Measurements from ENCODE around the gene XPO1.
A peak's percentile ranks its signal among the peaks of the same experiment; 100 is the strongest.
"Not testable (repeated sequence)": the region's sequence is repeated elsewhere in the genome, so short reads cannot be mapped to it uniquely, and the experiment has no call there.

Gene XPO1, protein sequence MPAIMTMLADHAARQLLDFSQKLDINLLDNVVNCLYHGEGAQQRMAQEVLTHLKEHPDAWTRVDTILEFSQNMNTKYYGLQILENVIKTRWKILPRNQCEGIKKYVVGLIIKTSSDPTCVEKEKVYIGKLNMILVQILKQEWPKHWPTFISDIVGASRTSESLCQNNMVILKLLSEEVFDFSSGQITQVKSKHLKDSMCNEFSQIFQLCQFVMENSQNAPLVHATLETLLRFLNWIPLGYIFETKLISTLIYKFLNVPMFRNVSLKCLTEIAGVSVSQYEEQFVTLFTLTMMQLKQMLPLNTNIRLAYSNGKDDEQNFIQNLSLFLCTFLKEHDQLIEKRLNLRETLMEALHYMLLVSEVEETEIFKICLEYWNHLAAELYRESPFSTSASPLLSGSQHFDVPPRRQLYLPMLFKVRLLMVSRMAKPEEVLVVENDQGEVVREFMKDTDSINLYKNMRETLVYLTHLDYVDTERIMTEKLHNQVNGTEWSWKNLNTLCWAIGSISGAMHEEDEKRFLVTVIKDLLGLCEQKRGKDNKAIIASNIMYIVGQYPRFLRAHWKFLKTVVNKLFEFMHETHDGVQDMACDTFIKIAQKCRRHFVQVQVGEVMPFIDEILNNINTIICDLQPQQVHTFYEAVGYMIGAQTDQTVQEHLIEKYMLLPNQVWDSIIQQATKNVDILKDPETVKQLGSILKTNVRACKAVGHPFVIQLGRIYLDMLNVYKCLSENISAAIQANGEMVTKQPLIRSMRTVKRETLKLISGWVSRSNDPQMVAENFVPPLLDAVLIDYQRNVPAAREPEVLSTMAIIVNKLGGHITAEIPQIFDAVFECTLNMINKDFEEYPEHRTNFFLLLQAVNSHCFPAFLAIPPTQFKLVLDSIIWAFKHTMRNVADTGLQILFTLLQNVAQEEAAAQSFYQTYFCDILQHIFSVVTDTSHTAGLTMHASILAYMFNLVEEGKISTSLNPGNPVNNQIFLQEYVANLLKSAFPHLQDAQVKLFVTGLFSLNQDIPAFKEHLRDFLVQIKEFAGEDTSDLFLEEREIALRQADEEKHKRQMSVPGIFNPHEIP (N-terminal part only)

DNA sequence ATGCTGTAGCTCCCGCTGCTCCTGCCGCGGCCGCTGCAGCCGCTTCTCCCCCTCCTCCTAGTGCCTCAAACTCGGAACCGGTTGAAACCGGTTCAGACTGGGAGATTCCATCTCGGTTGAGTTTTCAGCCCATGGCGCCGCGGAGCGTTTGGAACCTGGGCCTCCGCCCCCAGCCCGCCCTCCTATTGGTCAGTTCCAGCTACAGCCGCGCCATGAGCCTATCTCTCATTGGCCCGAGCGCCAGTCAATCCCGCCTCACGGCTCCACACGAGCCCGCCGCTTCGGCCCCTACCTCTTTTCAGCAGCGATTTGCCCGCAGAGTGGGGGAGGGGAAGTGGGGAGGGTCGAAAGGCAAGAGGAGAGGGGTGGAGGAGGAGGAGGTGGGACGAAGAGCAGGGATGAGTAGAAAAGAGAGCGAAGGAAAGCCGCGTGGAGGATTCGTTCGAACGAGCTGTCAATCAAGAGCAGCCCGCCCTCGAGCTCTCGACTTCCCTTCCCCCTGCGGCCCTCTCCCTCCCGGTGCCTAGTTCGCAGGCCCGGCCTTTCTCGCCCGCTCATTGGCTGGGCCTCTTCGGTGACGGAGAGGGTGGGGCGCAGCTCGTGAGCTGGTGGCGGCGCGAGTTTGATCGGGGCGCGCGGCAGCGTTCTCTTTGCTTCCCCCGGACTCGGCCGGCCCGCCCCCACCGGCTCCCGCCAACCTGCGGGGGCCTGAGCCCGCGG, at the start of gene XPO1:
TSS of gene XPO1 (minus strand) at position 157 of the 720 bp plus-strand sequence. CDS start 4,459 bp downstream, outside the sequence.
- DNase-seq (ENCODE audit: low spot score) = peak; percentile 99

DNA sequence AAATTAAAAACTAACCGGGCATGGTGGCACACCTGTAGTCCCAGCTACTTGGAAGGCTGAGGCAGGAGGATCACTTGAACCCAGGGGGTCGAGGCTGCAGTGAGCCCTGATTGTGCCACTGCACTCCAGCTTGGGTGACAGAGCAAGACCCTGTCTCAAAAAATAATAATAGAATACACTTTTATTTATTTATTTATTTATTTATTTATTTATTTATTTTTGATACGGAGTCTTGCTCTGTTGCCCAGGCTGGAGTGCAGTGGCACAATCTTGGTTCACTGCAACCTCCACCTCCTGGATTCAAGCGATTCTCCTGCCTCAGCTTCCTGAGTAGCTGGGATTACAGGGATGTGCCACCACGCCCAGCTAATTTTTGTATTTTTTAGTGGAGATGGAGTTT, 48.8 kb upstream of the XPO1 start:
- DNase-seq (ENCODE audit: low spot score) = not testable (repeated sequence)

DNA sequence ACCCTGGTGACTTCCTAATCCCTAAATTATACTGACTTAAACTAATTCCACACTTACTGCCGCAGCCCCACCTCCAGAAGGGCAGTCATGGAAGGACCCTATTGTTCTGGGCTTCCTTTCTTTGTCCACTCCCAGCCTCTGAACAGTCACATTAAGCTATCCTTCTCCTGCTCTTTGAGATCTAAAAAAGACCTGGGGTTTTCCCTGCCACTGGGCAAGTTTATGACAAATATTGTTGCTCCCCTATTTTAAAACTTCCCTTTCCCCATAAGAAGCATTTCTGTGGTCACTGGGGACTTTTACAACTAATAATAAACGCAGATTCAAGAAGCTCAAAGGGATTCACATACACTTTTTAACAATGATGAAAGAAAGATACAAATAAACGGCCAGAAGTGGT, 47.2 kb upstream of the XPO1 start:
- DNase-seq (ENCODE audit: low spot score) = no peak

DNA sequence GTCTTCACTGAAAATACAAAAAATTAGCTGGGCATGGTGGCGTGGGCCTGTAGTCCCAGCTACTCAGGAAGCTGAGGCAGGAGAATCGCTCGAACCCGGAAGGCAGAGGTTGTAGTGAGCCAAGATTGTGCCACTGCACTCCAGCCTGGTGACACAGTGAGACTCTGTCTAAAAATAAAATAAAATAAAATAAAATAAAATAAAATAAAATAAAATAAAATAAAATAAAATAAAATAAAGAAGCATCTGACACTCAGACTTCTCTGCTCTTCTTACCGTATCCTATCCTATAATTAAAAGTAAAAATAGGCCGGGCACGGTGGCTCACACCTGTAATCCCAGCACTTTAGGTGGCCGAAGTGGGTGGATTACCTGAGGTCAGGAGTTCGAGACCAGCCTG, 46.2 kb upstream of the XPO1 start:
- not testable (repeated sequence) for DNase-seq (ENCODE audit: low spot score)

DNA sequence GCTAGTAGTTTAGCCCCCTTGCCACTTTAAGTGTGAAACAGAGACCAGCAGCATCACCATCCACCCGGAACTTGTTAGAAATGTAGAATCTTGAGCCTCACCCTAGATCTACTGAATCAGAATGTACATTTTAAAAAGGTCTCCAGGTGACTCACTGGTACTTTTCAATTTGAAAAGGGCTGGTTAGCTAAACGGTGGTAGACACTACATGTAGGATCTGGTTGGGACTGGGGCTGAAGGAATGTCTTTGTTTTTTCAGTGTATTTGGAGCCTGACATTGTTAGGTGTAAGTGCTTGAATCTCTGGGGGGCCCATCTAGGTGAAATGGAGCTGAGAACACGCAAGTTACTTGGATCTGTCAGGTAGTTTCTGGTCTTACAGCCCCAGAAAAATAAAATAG, 44.0 kb upstream of the XPO1 start:
- no peak for DNase-seq (ENCODE audit: low spot score)

DNA sequence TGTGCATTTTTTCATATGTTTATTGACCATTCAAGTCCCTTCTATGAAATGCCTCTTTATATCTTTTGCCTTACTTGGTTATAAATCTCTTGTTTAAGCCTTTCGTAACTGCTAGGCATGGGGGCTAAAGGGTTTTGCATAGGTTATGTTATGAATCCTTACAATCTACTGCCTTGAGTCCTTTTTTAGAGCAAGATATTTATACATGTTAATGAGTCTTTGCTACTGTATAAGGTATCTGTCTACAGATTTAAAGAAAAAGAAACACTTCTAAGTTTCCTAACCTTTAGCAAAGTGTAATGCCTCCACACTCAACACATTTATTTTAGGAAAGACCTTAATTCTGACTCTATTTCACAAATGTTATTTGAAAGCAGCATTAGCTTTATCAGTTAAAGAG, 43.6 kb upstream of the XPO1 start:
- no peak for DNase-seq (ENCODE audit: low spot score)

DNA sequence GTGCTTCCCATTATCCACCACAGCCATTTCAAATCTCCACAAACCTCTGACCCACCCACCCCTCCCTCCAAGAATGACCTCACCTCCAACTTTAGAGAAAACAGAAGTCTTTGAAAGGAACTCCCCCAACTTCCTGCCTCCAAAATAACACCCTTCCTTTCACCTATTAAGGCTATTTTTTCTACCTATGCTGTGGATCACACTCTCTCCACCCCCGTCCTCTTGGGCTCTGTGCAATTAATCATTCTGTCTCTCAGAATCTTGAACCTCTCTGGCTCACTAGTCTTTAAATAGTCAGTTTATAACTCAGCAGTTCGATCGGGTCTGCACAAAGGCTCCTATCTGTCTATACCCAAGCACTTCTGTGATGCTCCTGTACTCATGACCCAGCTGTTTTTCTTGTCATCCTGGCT, 37.3 kb upstream of the XPO1 start:
- DNase-seq (ENCODE audit: low spot score) = no peak

DNA sequence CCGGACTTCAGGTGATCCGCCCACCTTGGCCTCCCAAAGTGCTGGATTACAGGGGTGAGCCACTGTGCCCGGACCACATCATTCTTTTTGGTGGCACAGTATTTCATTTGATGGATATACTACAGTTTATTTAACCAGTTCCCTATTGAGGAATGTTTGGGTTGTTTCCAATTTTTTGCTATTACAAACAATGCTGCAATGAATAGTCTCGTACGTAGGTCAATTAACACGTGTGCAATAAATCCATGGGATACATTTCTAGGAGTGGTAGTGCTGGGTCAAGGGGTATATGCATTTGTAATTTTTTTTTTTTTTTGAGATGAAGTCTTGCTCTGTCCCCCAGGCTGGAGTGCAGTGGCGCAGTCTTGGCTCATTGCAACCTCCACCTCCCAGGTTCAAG, 28.4 kb upstream of the XPO1 start:
- no peak for DNase-seq (ENCODE audit: low spot score)

DNA sequence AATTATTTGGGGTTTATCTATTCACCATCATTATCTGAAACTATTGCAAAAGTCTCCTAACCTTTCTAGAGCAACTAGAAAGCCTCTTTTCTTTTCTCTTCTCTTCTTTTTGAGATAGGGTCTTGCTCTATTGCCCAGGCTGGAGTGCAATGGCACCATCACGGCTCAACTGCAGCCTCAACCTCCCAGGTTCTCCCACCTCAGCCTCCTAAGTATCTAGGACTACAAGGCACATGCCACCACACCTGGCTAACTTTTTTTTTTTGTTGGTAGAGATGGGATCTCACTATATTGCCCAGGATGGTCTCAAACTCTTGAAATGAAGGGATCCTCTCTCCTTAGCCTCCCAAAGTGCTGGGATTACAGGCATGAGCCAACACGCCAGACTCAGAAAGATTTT, 24.5 kb upstream of the XPO1 start:
- no peak for DNase-seq (ENCODE audit: low spot score)

DNA sequence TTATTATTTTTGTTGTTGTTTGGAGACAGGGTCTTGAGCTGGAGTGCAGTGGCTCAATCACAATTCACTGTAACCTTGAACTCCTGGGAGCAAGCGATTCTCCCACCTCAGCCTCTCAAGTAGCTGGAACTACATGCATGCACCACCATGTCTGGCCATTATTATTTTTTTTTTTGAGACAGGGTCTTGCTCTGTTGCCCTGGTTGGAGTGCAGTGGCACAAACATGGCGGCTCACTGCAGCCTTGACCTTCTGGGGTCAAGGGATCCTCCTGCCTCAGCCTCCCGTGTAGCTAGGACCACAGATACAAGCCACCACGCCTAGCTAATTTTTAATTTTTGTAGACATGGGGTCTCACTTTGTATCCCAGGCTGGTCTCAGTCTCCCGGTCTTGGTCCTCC, 20.0 kb upstream of the XPO1 start:
- DNase-seq (ENCODE audit: low spot score) = no peak

DNA sequence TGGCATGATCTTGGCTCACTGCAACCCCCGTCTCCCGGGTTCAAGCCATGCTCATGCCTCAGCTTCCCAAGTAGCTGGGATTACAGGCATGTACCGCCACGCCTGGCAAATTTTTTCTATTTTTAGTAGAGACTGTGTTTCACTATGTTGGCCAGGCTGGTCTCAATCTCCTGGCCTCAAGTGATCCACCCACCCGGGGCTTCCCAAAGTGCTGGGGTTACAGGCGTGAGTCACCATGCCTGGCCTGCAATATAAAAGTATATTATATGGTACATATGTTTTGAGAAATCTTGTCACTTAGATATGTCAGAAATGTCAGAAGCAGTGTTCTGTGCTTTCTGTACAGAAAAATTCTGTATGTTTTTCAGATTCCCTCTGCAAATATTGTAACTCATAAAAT, 19.2 kb upstream of the XPO1 start:
- DNase-seq (ENCODE audit: low spot score) = no peak

DNA sequence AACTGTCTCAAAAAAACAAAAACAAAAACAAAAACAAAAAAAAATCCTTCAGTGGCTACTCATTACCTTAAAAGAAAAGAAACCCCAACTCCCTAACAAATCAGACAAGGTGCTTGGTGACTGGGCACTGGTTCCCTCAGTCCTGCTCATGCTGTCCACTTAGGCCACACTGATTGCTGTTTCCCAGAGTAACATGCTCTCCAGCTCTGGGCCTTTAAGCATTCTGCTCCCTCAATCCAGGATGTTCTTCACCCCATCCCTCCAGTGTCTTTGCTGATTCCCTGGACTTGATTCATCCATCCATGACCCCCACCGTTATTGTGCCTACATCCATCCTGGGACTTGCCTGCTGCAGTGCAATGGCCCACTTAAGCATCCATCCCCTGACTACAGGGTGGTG, 16.4 kb upstream of the XPO1 start:
- DNase-seq (ENCODE audit: low spot score) = no peak

DNA sequence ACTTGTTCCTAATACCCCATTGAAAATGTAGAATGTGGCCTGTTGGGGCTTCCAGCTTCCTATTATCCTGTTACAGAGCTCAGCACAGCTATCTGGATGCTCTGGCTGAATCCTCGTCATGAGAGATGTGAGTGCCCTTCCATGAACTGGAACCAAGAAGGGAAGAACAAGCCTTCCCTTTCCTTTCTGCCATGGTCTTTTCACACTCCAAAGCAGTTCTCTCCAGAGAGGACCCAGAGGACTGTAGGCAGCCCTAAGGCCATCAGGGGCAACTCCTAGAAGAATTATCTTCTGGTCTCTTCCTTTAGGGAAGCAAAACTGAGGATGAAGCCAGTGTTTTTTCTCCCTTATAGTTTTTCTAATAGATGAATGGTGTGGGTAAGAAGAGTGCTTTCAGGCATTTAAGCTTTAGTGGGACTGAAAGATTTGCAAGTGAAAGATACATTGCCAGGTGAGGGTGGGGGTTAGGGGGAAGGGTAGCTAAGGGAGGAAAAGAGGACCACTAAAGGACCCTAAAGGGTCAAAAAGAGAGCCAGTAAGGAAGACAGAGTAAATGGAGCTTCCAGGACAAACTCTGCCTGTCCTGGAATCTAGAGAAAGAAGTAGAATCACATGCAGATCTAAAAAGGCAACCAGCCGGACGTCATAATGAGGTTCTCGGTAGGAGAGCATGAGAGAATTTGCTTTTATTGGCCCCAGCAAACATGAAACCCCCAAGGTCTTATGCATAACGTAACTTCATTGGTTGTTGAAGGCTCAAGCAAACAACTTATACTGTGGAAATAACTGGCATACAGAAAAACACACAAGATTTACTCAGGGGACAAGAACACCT, 12.4 kb upstream of the XPO1 start:
- no peak for DNase-seq (ENCODE audit: low spot score)

DNA sequence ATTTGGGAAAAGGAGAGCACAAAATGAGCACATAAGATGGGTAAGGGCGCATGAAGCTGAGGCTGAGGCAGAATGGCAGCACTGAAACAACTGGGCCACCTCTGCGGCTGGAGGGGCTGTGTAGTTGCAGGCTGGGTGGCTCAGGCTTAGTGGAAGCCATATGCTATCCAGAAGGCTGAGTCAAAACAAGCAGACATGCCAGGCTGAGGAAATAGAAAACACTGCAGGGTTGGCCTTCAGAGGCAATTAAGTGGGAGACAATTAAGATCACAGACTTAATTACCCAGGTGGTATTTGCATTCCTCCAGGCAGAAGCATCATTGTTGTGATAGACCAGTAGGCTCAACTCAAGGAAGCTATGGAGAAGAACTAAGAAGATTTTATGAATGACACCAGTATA, 11.4 kb upstream of the XPO1 start:
- DNase-seq (ENCODE audit: low spot score) = no peak

DNA sequence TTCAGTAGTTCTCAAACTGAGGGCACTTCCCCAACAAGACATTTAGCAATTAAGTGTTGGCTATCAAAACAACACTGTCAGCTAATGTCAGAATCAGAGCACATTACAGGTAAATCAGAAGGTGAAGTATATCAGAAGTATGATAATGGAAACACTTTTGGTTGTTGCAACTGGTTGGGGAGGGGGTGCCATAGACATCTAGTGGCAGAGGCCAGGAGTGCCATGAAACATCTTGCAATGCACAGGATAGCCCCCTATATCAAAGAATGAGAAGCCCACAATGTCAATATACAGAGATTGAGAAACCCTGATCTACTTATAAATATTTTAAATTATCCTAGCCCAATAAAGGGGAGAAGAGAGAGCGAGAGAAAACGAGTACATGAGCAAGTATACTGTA, 4.9 kb upstream of the XPO1 start:
- DNase-seq (ENCODE audit: low spot score) = no peak

DNA sequence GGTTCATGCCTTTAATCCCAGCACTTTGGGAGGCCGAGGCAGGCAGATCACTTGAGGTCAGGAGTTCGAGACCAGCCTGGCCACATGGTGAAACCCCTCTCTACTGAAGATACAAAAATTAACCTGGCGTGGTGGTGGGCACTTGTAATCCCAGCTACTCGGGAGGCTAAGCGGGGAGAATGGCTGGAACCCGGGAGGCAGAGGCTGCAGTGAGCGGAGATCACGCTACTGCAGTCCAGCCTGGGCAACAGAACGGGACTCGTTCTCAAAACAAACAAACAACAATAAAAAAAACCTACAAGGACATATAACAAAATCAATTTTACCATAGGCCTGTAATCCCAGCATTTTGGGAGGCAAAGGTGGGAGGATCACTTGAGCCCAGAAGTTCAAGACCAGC, 2.0 kb upstream of the XPO1 start:
- DNase-seq (ENCODE audit: low spot score) = not testable (repeated sequence)

DNA sequence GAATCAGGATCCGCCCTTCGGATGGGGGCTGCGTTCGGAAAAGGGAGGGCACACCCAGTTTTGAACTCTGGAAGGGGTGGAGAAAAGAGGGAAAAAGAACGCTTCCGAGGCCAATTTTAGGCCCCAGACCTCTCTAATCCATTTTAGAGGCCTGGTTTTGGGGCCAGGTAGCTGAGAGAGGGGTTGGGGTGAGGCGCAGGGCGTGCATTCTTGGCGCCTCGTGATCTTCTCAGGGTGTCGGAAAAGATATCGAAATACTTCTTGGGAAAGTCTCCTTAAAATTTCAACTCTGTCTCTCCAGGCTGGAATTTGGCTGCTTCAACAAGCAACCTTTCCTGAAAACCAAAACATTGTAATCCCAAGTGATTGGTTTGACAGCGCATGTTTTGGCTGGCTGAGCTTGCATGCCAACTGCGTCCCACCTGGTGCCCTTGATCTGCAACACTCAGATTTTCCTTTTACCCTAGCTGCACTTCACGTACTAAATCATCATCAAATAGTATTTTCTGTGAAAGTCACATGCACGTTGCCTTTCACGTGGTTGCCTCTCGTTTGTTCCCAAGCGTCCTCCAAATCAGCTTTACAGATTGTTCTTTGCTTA, 864 bp upstream of the XPO1 start:
- DNase-seq (ENCODE audit: low spot score) = no peak

DNA sequence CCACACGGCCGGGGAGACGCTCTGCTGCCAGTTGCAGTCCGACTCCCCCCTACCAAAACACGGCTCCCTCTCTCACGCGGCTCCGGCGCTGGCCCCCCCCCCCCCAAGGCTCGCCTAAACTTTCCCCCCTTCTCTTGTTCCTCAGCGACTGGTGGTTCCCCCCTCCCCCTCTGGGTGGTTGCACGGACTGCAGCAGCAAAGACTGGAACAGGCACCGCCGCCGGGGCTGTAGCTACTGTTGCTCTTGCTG, 281 bp downstream of the XPO1 start:
- no peak for DNase-seq (ENCODE audit: low spot score)

DNA sequence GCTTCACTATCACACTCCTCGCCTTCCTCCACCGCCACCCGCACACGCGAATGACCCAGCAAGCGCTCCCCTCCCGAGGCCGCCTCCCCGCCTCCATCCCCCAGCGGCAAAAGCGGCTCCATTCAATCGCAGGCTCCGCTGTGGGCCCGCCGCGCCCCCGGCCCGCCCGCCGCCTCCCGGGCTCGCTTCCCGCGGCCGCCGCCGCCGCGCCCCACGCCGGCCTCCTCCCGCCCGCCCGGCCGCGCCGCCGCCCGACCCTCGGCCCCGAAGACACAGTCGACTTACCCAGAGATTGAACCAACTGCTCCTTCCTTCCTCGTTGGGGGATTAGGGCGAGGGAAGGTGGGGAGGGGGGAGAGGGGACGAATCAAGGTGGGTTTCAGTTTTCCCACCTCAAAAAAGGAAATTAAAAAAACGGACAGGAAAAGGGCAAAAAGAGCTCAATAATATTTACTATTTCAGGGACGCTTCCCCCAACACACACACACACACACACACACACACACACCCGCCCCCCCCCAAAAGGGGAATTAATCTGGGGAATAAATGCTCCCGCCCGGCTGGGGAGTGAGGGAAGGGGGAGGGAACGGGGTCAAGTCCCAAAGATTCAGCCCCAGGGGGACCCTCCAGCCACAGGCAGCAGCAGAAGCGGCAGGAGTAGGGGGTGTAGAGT, 743 bp downstream of the XPO1 start:
- peak; percentile 7 for DNase-seq (ENCODE audit: low spot score)

DNA sequence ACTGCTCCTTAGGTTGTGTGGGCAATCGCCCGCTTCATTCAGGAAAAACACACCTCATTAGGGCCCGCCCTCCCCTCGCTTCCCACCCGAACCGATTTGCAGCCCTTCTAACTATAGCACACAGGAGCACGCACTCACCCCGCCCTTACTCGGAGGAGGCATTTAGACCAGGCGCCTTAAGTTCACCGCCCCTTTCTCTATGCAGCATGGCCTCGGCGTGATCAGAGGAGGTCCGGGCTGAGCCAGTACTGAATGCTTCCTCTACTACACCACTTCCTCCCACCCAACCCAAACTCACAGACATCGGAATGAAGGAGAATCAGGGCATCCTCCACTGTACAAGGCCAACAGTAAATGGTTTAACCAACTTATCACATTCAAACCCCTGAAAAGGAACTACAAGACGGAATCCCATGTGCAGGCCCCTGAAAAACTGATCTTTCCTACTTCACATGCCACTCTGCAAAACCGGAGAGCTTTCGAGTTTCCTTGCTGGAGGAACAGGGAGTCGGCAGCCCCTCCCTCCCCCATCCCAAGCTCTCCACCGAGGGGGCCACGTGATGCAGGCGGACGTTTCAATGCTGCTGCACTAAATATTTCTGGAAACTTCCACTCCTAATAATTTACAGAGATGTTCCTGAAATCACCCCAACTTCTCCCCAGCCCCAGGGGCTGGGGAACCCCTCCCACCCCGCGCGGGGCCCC, 1.4 kb downstream of the XPO1 start:
- DNase-seq (ENCODE audit: low spot score) = peak; percentile 66

All from AG08395 (cell line).